ENCODE measurements around the gene ARMC9. TPM values are rescaled to one million over a fixed set of nuclear protein-coding genes. Genes with fewer than 3 reads are reported as not detected.

Gene ARMC9
- total and polyA plus RNA-seq, 5 donors from 2014 or later = 0.11 to 0.92 (median 0.15) TPM; not detected in 2

DNA sequence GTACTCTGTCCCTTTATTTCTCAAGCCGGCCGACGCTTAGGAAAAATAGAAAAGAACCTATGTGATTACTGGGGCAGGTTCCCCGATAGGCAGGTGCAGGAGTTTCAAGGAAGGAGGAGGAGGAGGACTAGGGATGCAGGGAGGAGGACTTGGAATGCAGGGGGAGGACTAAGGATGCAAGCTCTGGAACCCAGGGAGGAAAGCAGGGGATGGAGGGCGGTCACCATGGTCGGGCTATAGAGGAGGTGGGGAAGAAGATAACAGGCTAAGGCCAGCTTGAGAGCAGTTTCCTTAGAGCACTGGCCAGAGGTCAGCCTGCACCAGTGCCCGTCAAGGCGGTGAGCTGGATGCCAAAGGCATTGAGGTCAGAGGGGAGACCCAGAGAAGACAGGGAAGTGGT, 178.4 kb downstream of the ARMC9 start:
- Mint-ChIP-seq H3K9me3 (peaks cover 0 to 3% (median 0%) of the 10 kb centered on the region in 7 donors), H3K36me3 (no peaks in the 10 kb centered on the region), H3K4me3 (no peak overlapping the region), H3K27me3 (peaks cover 14% of the 10 kb centered on the region), H3K4me1 (no peaks in the 10 kb centered on the region), H3K27ac (no peak overlapping the region)
- Histone ChIP-seq H3K9me3 (ENCODE audit: control insufficient read depth in 2 of 2, low read length in 2 of 2) (no peaks in the 10 kb centered on the region), H3K27me3 (ENCODE audit: control insufficient read depth, insufficient read depth, low read length) (no peaks in the 10 kb centered on the region), H3K4me1 (ENCODE audit: control insufficient read depth, insufficient read depth, low read length, poor library complexity, severe bottlenecking) (no peaks in the 10 kb centered on the region), H3K27ac (ENCODE audit: insufficient read depth, low read length, poor library complexity, severe bottlenecking) (no peak overlapping the region), H3K36me3 (ENCODE audit: control insufficient read depth, insufficient read depth, low read length) (no peaks in the 10 kb centered on the region), H3K4me3 (ENCODE audit: low read depth, low read length) (no peak overlapping the region)
- no peak for DNase-seq
- ATAC-seq (ENCODE audit: low read depth in 2 of 2) = no peak

DNA sequence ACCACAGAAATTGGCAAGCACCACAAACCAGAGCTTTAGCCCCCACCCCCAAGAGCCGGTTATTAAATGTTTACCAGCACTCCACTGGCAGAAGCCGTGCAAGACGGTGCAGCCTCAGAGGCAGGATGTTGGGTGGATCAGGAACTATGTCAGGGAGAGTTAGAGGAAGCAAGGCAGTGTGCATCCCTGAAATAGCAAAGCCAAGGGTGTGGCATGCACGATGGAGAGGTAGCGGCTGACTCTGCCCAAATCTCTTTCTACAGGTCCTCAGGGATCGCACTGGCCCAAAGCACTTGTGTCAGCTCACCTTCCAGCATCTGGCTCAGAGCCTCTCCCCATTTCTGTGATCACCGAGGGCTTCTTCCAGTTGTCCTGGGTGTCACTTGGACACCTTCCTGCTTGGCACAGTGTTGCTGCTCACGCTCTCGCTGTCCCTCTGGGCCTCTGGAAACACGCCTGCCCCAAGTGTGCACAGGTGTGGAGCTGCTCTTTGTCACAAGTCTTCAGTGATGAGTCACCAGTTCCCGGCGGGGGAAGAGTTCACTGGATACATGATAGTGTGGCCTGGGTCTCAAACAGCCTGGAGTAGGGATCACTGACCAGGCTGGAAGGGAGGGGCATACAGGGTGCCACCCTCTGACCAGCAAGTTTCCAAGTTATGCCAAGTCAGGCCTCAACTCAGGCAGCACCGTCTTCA, 179.7 kb downstream of the ARMC9 start:
- Mint-ChIP-seq H3K9me3 (peaks cover 0 to 3% (median 0%) of the 10 kb centered on the region in 7 donors), H3K4me3 (no peak overlapping the region)

DNA sequence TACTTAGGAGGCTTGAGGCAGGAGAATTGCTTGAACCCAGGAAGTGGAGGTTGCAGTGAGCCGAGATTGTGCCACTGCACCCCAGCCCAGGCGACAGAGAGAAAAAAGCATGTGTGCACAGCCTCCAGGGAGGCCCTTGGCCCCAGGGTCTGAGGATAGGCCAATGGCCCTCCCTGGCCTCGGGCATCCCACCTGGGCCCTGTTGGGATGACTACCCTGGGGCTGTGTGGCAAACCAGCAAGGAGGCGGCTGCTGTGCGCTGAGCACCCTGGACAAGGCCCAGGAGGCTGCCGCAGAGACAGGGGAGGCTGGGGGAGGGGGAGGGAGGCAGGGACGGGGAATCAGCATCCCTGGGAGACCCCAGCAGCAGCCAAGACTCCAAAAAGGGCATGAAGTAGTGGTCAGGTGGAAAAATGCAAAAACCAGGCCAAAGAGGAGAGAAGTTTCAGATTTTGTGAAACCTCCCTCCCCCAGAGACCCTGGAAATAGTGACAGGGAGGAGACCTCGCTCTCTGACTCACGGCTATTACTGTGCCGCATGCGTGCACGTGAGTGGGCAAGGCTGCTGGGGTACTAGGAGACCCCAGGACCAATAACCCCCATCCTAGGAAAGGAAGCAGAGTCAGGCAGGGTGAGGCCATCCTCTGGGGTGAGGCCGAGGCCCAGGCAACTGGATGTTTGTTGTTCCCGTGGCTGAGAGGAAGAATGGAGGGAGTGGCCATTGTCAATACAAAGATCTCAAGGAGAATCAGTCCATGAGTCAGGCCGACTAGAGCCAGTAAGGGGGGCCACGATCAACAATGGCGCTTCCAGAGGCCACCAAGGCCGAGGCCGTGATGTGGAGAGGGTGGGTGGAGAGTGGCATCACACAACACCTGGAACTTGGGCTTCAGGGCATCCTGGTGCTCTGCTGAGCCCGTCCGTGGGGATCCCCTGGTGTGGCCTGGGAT, 181.1 kb downstream of the ARMC9 start:
- H3K4me1 Mint-ChIP-seq = no peaks in the 10 kb centered on the region
- Histone ChIP-seq H3K4me1 (ENCODE audit: control insufficient read depth, insufficient read depth, low read length, poor library complexity, severe bottlenecking) (no peaks in the 10 kb centered on the region), H3K27ac (ENCODE audit: insufficient read depth, low read length, poor library complexity, severe bottlenecking) (no peak overlapping the region), H3K9me3 (ENCODE audit: control insufficient read depth in 2 of 2, low read length in 2 of 2) (no peaks in the 10 kb centered on the region), H3K36me3 (ENCODE audit: control insufficient read depth, insufficient read depth, low read length) (no peaks in the 10 kb centered on the region), H3K4me3 (ENCODE audit: low read depth, low read length) (no peak overlapping the region), H3K27me3 (ENCODE audit: control insufficient read depth, insufficient read depth, low read length) (no peaks in the 10 kb centered on the region)
- H3K9me3 Mint-ChIP-seq = peaks cover 0 to 4% (median 0%) of the 10 kb centered on the region in 7 donors
- no peak for DNase-seq
- ATAC-seq (ENCODE audit: low read depth in 2 of 2) = no peak
- no peak overlapping the region for H3K4me3 Mint-ChIP-seq
- H3K27ac Mint-ChIP-seq = no peak overlapping the region
- no peaks in the 10 kb centered on the region for H3K36me3 Mint-ChIP-seq
- peaks cover 15% of the 10 kb centered on the region for H3K27me3 Mint-ChIP-seq

More for the DNA sequence above, 179.7 kb downstream of the ARMC9 start:
- H3K4me1 ChIP-seq (ENCODE audit: control insufficient read depth, insufficient read depth, low read length, poor library complexity, severe bottlenecking) = no peaks in the 10 kb centered on the region
- no peak for ATAC-seq (ENCODE audit: low read depth in 2 of 2)
- Mint-ChIP-seq H3K36me3 (no peaks in the 10 kb centered on the region), H3K27ac (no peak overlapping the region), H3K27me3 (peaks cover 14% of the 10 kb centered on the region), H3K4me1 (no peaks in the 10 kb centered on the region)
- H3K9me3 ChIP-seq (ENCODE audit: control insufficient read depth in 2 of 2, low read length in 2 of 2) = no peaks in the 10 kb centered on the region
- H3K4me3 ChIP-seq (ENCODE audit: low read depth, low read length) = no peak overlapping the region
- no peaks in the 10 kb centered on the region for H3K27me3 ChIP-seq (ENCODE audit: control insufficient read depth, insufficient read depth, low read length)
- no peak overlapping the region for H3K27ac ChIP-seq (ENCODE audit: insufficient read depth, low read length, poor library complexity, severe bottlenecking)
- no peaks in the 10 kb centered on the region for H3K36me3 ChIP-seq (ENCODE audit: control insufficient read depth, insufficient read depth, low read length)
- no peak for DNase-seq

DNA sequence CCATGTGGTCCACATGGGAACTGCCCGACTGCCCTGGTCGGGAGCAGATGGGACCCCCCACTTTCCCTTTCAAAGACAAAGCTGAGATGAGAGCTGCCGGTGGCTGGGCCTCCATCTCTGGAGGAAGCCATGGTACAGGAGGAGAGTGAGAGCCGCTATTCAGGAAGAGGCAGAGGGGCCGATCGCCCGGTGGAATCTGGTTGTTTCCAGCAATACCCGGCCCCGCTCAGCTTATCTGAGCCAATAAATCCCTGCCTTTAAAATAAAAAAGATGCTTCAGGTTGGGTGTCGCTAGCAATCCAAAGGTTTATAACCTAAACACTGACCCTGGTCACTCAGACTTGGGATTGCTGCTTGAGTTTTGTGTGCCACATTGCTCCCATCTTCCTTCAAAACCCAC, 181.9 kb downstream of the ARMC9 start:
- no peak overlapping the region for H3K27ac ChIP-seq (ENCODE audit: insufficient read depth, low read length, poor library complexity, severe bottlenecking)
- Mint-ChIP-seq H3K36me3 (no peaks in the 10 kb centered on the region), H3K9me3 (peaks cover 0 to 7% (median 4%) of the 10 kb centered on the region in 7 donors), H3K27ac (no peak overlapping the region), H3K4me3 (no peak overlapping the region), H3K4me1 (no peaks in the 10 kb centered on the region), H3K27me3 (peaks cover 23% of the 10 kb centered on the region)
- DNase-seq = no peak
- no peaks in the 10 kb centered on the region for H3K36me3 ChIP-seq (ENCODE audit: control insufficient read depth, insufficient read depth, low read length)
- no peaks in the 10 kb centered on the region for H3K4me1 ChIP-seq (ENCODE audit: control insufficient read depth, insufficient read depth, low read length, poor library complexity, severe bottlenecking)
- no peaks in the 10 kb centered on the region for H3K27me3 ChIP-seq (ENCODE audit: control insufficient read depth, insufficient read depth, low read length)
- H3K4me3 ChIP-seq (ENCODE audit: low read depth, low read length) = no peak overlapping the region
- no peak for ATAC-seq (ENCODE audit: low read depth in 2 of 2)
- H3K9me3 ChIP-seq (ENCODE audit: control insufficient read depth in 2 of 2, low read length in 2 of 2) = no peaks in the 10 kb centered on the region

DNA sequence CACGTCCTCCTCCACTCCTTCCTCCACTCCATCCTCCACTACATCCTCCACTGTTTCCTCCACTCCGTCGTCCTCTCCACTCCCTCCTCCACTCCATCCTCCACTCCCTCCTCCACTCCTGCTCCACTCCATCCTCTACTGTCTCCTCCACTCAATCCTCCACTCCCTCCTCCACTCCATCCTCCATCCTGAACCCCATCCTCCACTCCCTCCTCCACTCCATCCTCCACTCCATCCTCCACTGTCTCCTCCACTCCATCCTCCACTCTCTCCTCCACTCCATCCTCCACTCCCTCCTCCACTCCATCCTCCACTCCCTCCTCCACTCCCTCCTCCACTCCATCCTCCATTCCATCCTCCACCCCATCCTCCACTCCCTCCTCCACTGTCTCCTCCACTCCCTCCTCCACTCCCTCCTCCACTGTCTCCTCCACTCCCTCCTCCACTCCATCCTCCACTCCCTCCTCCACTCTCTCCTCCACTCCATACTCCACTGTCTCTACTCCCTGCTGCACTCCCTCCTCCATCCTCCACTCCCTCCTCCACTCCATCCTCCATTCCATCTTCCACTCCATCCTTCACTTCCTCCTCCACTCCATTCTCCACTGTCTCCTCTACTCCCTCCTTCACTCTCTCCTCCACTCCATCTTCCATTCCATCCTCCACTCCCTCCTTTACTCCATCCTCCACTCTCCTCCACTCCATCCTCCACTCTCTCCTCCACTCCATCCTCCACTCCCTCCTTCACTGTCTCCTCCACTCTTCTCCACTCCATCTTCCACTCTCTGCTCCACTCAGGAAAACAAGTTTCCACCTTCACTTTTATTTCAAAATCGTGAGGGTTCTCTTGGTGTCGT, 182.8 kb downstream of the ARMC9 start:
- peaks cover 23% of the 10 kb centered on the region for H3K27me3 Mint-ChIP-seq
- peaks cover 0 to 10% (median 4%) of the 10 kb centered on the region in 7 donors for H3K9me3 Mint-ChIP-seq
- H3K36me3 ChIP-seq (ENCODE audit: control insufficient read depth, insufficient read depth, low read length) = no peaks in the 10 kb centered on the region
- no peaks in the 10 kb centered on the region for H3K9me3 ChIP-seq (ENCODE audit: control insufficient read depth in 2 of 2, low read length in 2 of 2)
- no peak for ATAC-seq (ENCODE audit: low read depth in 2 of 2)
- no peak overlapping the region for H3K4me3 ChIP-seq (ENCODE audit: low read depth, low read length)
- no peaks in the 10 kb centered on the region for H3K4me1 Mint-ChIP-seq
- H3K27ac ChIP-seq (ENCODE audit: insufficient read depth, low read length, poor library complexity, severe bottlenecking) = no peak overlapping the region
- H3K36me3 Mint-ChIP-seq = no peaks in the 10 kb centered on the region
- H3K4me3 Mint-ChIP-seq = no peak overlapping the region
- H3K27ac Mint-ChIP-seq = no peak overlapping the region
- no peaks in the 10 kb centered on the region for H3K4me1 ChIP-seq (ENCODE audit: control insufficient read depth, insufficient read depth, low read length, poor library complexity, severe bottlenecking)
- H3K27me3 ChIP-seq (ENCODE audit: control insufficient read depth, insufficient read depth, low read length) = no peaks in the 10 kb centered on the region
- DNase-seq = no peak

DNA sequence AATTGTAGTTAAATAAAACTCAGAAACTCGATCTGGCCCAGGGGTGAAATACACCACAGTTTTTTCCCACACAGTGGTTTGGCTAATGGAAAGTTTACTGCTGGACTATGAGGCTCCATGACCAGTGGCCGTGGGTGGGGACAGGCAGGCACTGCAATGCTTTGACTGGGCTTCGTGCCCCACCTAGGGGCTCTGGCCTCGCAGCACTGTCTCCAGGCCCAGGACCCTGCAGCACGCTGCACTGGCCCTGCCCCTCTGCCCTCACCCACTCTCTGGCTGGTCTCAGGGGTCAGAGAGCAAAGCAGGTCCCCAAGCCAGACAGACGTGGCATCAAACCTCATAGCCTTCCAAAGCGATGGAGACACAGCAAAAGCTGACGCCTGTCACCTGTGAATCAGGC, 183.7 kb downstream of the ARMC9 start:
- H3K4me1 ChIP-seq (ENCODE audit: control insufficient read depth, insufficient read depth, low read length, poor library complexity, severe bottlenecking) = no peaks in the 10 kb centered on the region
- Mint-ChIP-seq H3K27me3 (peaks cover 17% of the 10 kb centered on the region), H3K4me3 (no peak overlapping the region)

DNA sequence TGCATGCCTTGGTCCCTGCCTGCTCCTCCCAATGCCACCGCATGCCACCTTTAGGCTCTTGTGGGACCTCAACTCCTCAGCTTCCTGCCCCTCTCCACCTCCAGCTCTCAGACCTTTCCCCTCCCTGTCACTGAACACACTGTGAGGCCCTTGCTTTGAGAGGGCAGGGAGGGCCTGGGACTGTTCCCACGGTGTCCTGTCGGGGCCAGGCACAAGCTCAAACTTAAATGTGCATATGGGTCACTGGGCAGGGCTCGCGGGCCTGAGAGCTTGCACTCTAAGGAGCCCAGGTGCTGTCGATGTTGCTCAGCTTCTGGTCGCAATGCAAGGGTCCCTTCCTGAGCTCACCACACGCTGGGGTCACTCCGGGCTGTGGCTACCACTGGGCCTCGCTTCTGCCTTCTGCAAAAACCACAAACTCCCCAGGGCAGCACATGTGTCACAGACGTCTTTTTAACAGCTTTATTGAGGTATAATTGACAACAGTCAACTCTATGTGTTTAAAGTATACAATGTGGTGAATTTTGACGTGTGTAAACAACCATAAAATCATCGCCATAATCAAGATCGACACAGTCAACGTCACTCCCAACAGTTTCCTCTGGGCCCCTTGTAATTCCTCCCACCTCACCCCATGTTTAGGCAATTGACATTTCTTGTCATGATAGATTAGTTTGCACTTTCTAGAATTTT, 185.1 kb downstream of the ARMC9 start:
- Histone ChIP-seq H3K27ac (ENCODE audit: insufficient read depth, low read length, poor library complexity, severe bottlenecking) (no peak overlapping the region), H3K4me1 (ENCODE audit: control insufficient read depth, insufficient read depth, low read length, poor library complexity, severe bottlenecking) (no peaks in the 10 kb centered on the region), H3K36me3 (ENCODE audit: control insufficient read depth, insufficient read depth, low read length) (no peaks in the 10 kb centered on the region), H3K4me3 (ENCODE audit: low read depth, low read length) (no peak overlapping the region), H3K27me3 (ENCODE audit: control insufficient read depth, insufficient read depth, low read length) (no peaks in the 10 kb centered on the region), H3K9me3 (ENCODE audit: control insufficient read depth in 2 of 2, low read length in 2 of 2) (no peaks in the 10 kb centered on the region)
- H3K4me1 Mint-ChIP-seq = no peaks in the 10 kb centered on the region
- H3K27me3 Mint-ChIP-seq = peaks cover 15% of the 10 kb centered on the region
- H3K36me3 Mint-ChIP-seq = no peaks in the 10 kb centered on the region
- no peak overlapping the region for H3K27ac Mint-ChIP-seq
- no peak overlapping the region for H3K4me3 Mint-ChIP-seq
- DNase-seq (no peak), ATAC-seq (ENCODE audit: low read depth in 2 of 2) (no peak)
- H3K9me3 Mint-ChIP-seq = peaks cover 0 to 10% (median 4%) of the 10 kb centered on the region in 7 donors

More for the DNA sequence above, 183.7 kb downstream of the ARMC9 start:
- peaks cover 0 to 10% (median 4%) of the 10 kb centered on the region in 7 donors for H3K9me3 Mint-ChIP-seq
- no peaks in the 10 kb centered on the region for H3K36me3 Mint-ChIP-seq
- Histone ChIP-seq H3K4me3 (ENCODE audit: low read depth, low read length) (no peak overlapping the region), H3K36me3 (ENCODE audit: control insufficient read depth, insufficient read depth, low read length) (no peaks in the 10 kb centered on the region), H3K27ac (ENCODE audit: insufficient read depth, low read length, poor library complexity, severe bottlenecking) (no peak overlapping the region), H3K9me3 (ENCODE audit: control insufficient read depth in 2 of 2, low read length in 2 of 2) (no peaks in the 10 kb centered on the region), H3K27me3 (ENCODE audit: control insufficient read depth, insufficient read depth, low read length) (no peaks in the 10 kb centered on the region)
- no peaks in the 10 kb centered on the region for H3K4me1 Mint-ChIP-seq
- ATAC-seq (ENCODE audit: low read depth in 2 of 2) (no peak), DNase-seq (no peak)
- H3K27ac Mint-ChIP-seq = no peak overlapping the region

Data from CD4-positive, CD25-positive, alpha-beta regulatory T cell (primary cell).